ENCODE data around the gene FHL2. TPM values are rescaled to one million over a fixed set of nuclear protein-coding genes. Genes with fewer than 3 reads are reported as not detected.

The FHL2 gene
- total RNA-seq, 4 donors from 2014 or later: 93.9 to 150 (median 109) TPM

DNA sequence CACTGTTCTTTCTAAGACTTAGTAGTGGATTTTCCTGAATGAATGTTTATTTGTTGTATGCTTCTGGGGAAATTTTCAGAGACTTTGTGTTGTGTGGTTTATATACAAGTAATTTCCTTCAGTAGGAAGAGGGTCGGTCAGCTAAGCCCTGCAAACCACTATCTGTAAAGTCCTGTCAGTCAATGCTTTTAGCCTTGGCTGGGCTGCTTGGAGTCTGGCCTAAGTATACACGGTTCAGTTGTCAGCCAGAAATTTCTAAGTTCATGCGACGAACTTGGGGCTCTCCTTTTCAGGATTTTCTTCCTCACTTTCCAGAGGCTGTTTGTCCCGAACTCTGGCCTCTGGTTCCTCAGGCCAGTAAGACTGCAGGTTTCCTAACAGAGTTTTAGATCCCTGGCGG lies 40.3 kb downstream of the FHL2 start:
- peaks cover 0 to 90% of the 10 kb centered on the region in 2 donors for H3K36me3 ChIP-seq
- peaks cover 0 to 19% (median 0%) of the 10 kb centered on the region in 3 donors for H3K9me3 ChIP-seq
- peaks cover 0 to 20% (median 0%) of the 10 kb centered on the region in 3 donors for H3K4me1 ChIP-seq
- H3K4me3 ChIP-seq: no peak overlapping the region
- peak overlapping the region in 1 of 4 donors; percentile 49 for H3K27ac ChIP-seq
- TF ChIP-seq POLR2A (IDR thresholded peaks at IDR 0.05) (no peak), EP300 (IDR thresholded peaks at IDR 0.05) (no peak), POLR2AphosphoS5 (IDR thresholded peaks at IDR 0.05) (no peak)
- TF ChIP-seq, protein P1, sequence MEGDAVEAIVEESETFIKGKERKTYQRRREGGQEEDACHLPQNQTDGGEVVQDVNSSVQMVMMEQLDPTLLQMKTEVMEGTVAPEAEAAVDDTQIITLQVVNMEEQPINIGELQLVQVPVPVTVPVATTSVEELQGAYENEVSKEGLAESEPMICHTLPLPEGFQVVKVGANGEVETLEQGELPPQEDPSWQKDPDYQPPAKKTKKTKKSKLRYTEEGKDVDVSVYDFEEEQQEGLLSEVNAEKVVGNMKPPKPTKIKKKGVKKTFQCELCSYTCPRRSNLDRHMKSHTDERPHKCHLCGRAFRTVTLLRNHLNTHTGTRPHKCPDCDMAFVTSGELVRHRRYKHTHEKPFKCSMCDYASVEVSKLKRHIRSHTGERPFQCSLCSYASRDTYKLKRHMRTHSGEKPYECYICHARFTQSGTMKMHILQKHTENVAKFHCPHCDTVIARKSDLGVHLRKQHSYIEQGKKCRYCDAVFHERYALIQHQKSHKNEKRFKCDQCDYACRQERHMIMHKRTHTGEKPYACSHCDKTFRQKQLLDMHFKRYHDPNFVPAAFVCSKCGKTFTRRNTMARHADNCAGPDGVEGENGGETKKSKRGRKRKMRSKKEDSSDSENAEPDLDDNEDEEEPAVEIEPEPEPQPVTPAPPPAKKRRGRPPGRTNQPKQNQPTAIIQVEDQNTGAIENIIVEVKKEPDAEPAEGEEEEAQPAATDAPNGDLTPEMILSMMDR (IDR thresholded peaks at IDR 0.05): no peak
- 34 to 37% methylated on average over 5 to 6 of the region's 6 CpGs for WGBS, 2 donors (ENCODE audit: low coverage in 1 of 2)
- no peaks in the 10 kb centered on the region for H3K27me3 ChIP-seq
- ATAC-seq: no peak

DNA sequence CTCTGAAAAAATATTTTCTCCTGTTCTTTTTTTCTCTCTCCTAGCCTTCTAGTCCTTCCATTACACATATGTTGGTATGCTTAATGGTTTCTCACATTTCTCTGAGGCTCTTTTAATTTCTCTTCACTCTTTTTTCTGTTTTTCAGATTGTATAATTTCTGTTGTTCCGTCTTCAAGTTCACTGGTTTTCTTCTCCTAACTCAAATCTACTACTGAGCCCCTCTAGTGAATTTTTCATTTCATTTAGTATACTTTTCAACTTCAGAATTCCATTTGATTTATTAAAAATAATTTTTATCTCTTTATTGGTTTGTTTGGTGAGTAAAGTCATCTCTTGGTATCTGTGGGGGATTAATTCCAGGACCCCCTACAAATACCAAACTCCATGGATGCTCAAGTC lies 41.7 kb downstream of the FHL2 start:
- no peak for ATAC-seq
- peaks cover 0 to 85% of the 10 kb centered on the region in 2 donors for H3K36me3 ChIP-seq
- TF ChIP-seq, protein P1 (IDR thresholded peaks at IDR 0.05): no peak
- TF ChIP-seq POLR2AphosphoS5 (IDR thresholded peaks at IDR 0.05) (no peak), POLR2A (IDR thresholded peaks at IDR 0.05) (no peak), EP300 (IDR thresholded peaks at IDR 0.05) (no peak)
- peaks cover 0 to 20% (median 0%) of the 10 kb centered on the region in 3 donors for H3K4me1 ChIP-seq
- no peak overlapping the region for H3K4me3 ChIP-seq
- H3K9me3 ChIP-seq: peaks cover 0 to 19% (median 0%) of the 10 kb centered on the region in 3 donors
- no peak overlapping the region for H3K27ac ChIP-seq
- no peaks in the 10 kb centered on the region for H3K27me3 ChIP-seq
- WGBS, 2 donors (ENCODE audit: low coverage in 1 of 2): 100% methylated on average over 1 of the region's 1 CpG

DNA sequence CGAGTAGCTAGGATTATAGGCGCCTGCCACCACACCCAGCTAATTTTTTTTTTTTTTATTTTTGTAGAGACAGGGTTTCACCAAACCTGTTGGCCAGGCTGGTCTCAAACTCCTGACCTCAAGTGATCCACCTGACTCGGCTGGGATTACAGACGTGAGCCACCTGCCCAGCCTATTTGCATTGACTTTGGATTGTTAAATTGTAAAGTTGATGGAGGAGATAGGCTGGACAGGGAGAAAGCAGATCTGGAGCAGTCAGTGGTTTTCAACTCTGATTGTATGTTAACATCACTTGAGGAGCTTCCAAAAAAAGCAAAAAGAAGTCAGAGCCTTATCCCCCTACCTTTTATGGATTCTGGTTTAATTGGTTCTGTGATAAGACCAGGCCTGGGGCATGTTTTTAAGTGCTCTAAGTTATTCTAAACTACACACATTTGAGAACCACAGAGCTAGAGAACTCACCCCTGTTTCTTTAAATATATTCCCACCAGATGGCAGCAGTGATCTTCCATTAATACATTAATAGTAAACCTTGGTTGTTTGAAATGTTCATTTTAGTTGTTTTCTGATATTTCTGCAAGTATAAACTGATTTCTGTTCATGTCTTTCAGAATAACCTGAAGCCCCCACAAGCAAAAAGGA lies 54.0 kb downstream of the FHL2 start:
- peaks cover 0 to 5% (median 0%) of the 10 kb centered on the region in 3 donors for H3K4me1 ChIP-seq
- TF ChIP-seq, protein P1 (IDR thresholded peaks at IDR 0.05): peak in 3 of 4 experiments; percentile 21 to 41 (median 33)
- TF ChIP-seq EP300 (IDR thresholded peaks at IDR 0.05) (no peak), POLR2A (IDR thresholded peaks at IDR 0.05) (no peak), POLR2AphosphoS5 (IDR thresholded peaks at IDR 0.05) (no peak)
- no peak overlapping the region for H3K27ac ChIP-seq
- no peak overlapping the region for H3K4me3 ChIP-seq
- no peaks in the 10 kb centered on the region for H3K9me3 ChIP-seq
- no peak for ATAC-seq
- 62% methylated on average over 4 of the region's 4 CpGs; no CpG with 5 or more reads in 1 of the 2 donors for WGBS, 2 donors (ENCODE audit: low coverage in 1 of 2)
- no peaks in the 10 kb centered on the region for H3K27me3 ChIP-seq
- H3K36me3 ChIP-seq: peaks cover 16 to 100% of the 10 kb centered on the region in 2 donors

DNA sequence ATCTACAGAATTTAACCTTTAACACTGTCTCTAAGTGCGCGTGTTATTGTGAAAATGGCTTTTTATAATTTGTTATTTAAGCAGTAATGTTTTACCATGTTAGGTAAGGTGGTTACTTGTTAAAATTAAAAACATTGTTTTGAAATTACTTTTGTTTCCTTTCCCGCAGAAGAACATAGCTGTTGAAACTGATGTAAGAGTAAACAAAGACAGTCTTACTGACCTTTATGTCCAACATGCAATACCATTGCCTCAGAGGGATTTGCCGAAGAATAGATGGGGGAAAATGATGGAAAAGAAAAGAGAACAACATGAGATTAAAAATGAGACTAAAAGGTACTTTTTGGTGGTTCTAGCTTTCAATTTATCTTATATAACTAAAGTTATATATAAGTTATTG lies 59.4 kb downstream of the FHL2 start:
- no peak for ATAC-seq
- Histone ChIP-seq H3K27ac (no peak overlapping the region), H3K4me3 (no peak overlapping the region), H3K9me3 (no peaks in the 10 kb centered on the region), H3K27me3 (no peaks in the 10 kb centered on the region), H3K4me1 (peaks cover 6 to 34% (median 15%) of the 10 kb centered on the region in 3 donors), H3K36me3 (peaks cover 3 to 46% of the 10 kb centered on the region in 2 donors)
- 80% methylated on average over 4 of the region's 4 CpGs for WGBS, 2 donors (ENCODE audit: low coverage in 1 of 2)
- TF ChIP-seq, protein P1 (IDR thresholded peaks at IDR 0.05): no peak
- no peak for TF ChIP-seq POLR2AphosphoS5 (IDR thresholded peaks at IDR 0.05)
- no peak for TF ChIP-seq POLR2A (IDR thresholded peaks at IDR 0.05)
- TF ChIP-seq EP300 (IDR thresholded peaks at IDR 0.05): no peak

DNA sequence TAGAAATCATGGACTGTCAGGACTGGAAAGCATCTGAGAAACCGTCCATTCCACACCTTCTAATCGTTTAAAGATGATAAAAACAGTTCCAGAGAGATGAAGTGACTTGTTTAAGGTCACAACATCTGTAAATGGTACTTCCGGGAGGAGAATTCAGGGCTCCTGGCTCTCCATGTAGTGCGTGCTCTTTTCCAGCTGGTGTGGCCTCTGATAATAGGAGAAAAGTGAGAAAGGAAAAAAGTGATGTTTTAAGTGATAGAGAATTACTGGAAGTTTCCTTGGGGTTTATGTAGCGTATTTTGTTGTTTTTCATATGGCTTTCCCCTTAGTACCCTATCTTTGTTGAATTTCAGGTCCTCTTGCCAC lies 60.8 kb downstream of the FHL2 start:
- Histone ChIP-seq H3K9me3 (no peaks in the 10 kb centered on the region), H3K36me3 (peaks cover 0 to 32% of the 10 kb centered on the region in 2 donors), H3K4me1 (peaks cover 6 to 34% (median 15%) of the 10 kb centered on the region in 3 donors), H3K27me3 (no peaks in the 10 kb centered on the region), H3K27ac (peak overlapping the region; percentile 85 to 95 (median 92)), H3K4me3 (peak overlapping the region; percentile 69 to 77)
- WGBS, 2 donors (ENCODE audit: low coverage in 1 of 2): 1 to 13% methylated on average over 4 to 5 of the region's 5 CpGs
- TF ChIP-seq POLR2AphosphoS5 (IDR thresholded peaks at IDR 0.05) (no peak), POLR2A (IDR thresholded peaks at IDR 0.05) (no peak), EP300 (IDR thresholded peaks at IDR 0.05) (no peak)
- TF ChIP-seq, protein P1 (IDR thresholded peaks at IDR 0.05): no peak
- ATAC-seq: no peak

Data from gastroesophageal sphincter (tissue), 4 donors.